Measurements from ENCODE around the gene EFNA4. TPM values are rescaled to one million over a fixed set of nuclear protein-coding genes. Genes with fewer than 3 reads are reported as not detected.
A peak's percentile ranks its signal among the peaks of the same experiment; 100 is the strongest.

EFNA4 gene
- total and polyA plus RNA-seq, 9 of the 15 experiments (the other 6 are each of a cell fraction or from before 2014, with no cell fraction given): 0.68 to 7.4 (median 6.1) TPM

DNA sequence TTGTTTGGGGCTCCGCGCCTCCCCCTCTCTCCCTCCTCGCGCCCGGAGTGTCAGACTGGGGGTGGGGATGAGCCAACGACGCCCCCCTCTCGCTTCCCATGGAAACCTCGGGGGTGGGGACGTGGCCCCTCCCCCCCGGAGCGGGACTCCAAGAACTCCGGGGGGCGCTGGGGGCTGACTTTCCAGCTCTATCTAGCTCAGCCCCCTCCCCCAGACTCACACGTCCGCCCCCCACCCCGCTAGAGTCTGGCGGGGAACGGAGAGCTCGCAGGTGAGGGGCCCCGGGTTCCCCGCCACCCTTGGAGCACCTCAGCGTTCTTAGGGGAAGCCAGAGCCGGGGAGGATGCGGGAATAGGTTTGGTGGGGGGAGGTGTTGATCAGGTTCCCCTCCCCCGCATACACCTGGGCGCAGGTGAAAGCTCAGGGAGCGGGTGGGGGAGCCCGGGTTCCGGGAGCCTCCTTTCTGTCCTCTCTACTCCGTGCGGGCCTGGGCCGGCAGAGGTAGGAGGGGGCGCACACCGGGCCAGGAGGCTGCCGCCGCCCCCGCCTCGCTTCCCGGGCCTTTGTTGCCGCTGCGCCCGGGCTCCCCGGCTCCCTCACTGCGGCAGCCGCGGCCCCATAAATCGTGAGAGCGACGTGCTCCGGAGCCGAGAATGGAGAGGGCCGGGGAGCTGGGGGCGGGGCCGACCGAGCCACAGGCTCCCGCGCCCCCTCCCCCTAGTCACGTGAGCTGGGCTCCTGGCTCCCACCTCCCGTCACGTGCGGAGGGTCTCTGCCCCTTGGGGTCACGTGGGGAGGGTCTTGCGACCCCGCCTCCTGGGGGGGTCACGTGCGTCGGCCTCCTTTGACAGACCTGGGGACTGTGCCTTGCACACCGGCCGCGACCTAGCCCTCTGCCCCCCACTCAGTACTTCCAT, 17.0 kb downstream of the EFNA4 start (continued):
- TF ChIP-seq, protein P1, sequence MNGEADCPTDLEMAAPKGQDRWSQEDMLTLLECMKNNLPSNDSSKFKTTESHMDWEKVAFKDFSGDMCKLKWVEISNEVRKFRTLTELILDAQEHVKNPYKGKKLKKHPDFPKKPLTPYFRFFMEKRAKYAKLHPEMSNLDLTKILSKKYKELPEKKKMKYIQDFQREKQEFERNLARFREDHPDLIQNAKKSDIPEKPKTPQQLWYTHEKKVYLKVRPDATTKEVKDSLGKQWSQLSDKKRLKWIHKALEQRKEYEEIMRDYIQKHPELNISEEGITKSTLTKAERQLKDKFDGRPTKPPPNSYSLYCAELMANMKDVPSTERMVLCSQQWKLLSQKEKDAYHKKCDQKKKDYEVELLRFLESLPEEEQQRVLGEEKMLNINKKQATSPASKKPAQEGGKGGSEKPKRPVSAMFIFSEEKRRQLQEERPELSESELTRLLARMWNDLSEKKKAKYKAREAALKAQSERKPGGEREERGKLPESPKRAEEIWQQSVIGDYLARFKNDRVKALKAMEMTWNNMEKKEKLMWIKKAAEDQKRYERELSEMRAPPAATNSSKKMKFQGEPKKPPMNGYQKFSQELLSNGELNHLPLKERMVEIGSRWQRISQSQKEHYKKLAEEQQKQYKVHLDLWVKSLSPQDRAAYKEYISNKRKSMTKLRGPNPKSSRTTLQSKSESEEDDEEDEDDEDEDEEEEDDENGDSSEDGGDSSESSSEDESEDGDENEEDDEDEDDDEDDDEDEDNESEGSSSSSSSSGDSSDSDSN (IDR thresholded peaks at IDR 0.05; ENCODE audit: borderline replicate concordance in 1 of 2, low read depth in 2 of 2, low read length in 2 of 2): peak; percentile 67 to 74; a peak in 2 of 4 replicates
- TF ChIP-seq, protein P2, sequence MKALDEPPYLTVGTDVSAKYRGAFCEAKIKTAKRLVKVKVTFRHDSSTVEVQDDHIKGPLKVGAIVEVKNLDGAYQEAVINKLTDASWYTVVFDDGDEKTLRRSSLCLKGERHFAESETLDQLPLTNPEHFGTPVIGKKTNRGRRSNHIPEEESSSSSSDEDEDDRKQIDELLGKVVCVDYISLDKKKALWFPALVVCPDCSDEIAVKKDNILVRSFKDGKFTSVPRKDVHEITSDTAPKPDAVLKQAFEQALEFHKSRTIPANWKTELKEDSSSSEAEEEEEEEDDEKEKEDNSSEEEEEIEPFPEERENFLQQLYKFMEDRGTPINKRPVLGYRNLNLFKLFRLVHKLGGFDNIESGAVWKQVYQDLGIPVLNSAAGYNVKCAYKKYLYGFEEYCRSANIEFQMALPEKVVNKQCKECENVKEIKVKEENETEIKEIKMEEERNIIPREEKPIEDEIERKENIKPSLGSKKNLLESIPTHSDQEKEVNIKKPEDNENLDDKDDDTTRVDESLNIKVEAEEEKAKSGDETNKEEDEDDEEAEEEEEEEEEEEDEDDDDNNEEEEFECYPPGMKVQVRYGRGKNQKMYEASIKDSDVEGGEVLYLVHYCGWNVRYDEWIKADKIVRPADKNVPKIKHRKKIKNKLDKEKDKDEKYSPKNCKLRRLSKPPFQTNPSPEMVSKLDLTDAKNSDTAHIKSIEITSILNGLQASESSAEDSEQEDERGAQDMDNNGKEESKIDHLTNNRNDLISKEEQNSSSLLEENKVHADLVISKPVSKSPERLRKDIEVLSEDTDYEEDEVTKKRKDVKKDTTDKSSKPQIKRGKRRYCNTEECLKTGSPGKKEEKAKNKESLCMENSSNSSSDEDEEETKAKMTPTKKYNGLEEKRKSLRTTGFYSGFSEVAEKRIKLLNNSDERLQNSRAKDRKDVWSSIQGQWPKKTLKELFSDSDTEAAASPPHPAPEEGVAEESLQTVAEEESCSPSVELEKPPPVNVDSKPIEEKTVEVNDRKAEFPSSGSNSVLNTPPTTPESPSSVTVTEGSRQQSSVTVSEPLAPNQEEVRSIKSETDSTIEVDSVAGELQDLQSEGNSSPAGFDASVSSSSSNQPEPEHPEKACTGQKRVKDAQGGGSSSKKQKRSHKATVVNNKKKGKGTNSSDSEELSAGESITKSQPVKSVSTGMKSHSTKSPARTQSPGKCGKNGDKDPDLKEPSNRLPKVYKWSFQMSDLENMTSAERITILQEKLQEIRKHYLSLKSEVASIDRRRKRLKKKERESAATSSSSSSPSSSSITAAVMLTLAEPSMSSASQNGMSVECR (CRISPR knock-in tag; IDR thresholded peaks at IDR 0.05): 0 out of 2 replicates have a peak, but pooled peaks have one; percentile 30
- TF ChIP-seq, protein P3, sequence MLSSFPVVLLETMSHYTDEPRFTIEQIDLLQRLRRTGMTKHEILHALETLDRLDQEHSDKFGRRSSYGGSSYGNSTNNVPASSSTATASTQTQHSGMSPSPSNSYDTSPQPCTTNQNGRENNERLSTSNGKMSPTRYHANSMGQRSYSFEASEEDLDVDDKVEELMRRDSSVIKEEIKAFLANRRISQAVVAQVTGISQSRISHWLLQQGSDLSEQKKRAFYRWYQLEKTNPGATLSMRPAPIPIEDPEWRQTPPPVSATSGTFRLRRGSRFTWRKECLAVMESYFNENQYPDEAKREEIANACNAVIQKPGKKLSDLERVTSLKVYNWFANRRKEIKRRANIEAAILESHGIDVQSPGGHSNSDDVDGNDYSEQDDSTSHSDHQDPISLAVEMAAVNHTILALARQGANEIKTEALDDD (IDR thresholded peaks at IDR 0.05): no peak
- TF ChIP-seq LEF1 (IDR thresholded peaks at IDR 0.05) (peak; percentile 45; the same call in 1 of the 2 replicates), SNRNP70 (optimal IDR thresholded peaks at IDR 0.05; ENCODE audit: low read depth, low read length) (no peak), SMAD4 (CRISPR knock-in tag; conservative IDR thresholded peaks at IDR 0.05) (peak; percentile 51; the same call in 1 of the 2 replicates), SREBF2 (CRISPR knock-in tag; IDR thresholded peaks at IDR 0.05) (no peak), FOXK2 (conservative IDR thresholded peaks at IDR 0.05 in 1 of 2, IDR thresholded peaks at IDR 0.05 in 1 of 2; ENCODE audit: low read depth in 2 of 2) (peak in 1 of 2 experiments; percentile 53; a peak in 1 of 4 replicates), PRMT5 (CRISPR knock-in tag; IDR thresholded peaks at IDR 0.05) (no peak), ZNF444 (CRISPR knock-in tag; IDR thresholded peaks at IDR 0.05) (no peak), MCM7 (IDR thresholded peaks at IDR 0.05) (no peak), MXI1 (IDR thresholded peaks at IDR 0.05; ENCODE audit: low read depth, low read length) (no peak)
- TF ChIP-seq, protein P4, sequence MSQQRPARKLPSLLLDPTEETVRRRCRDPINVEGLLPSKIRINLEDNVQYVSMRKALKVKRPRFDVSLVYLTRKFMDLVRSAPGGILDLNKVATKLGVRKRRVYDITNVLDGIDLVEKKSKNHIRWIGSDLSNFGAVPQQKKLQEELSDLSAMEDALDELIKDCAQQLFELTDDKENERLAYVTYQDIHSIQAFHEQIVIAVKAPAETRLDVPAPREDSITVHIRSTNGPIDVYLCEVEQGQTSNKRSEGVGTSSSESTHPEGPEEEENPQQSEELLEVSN (IDR thresholded peaks at IDR 0.05; ENCODE audit: borderline replicate concordance in 1 of 2, extremely low read depth in 1 of 2, insufficient read depth in 1 of 2, insufficient read length in 1 of 2, low read depth in 1 of 2, low read length in 1 of 2, poor library complexity in 1 of 2, severe bottlenecking in 1 of 2): peak in 1 of 2 experiments; percentile 83
- TF ChIP-seq, protein P5, sequence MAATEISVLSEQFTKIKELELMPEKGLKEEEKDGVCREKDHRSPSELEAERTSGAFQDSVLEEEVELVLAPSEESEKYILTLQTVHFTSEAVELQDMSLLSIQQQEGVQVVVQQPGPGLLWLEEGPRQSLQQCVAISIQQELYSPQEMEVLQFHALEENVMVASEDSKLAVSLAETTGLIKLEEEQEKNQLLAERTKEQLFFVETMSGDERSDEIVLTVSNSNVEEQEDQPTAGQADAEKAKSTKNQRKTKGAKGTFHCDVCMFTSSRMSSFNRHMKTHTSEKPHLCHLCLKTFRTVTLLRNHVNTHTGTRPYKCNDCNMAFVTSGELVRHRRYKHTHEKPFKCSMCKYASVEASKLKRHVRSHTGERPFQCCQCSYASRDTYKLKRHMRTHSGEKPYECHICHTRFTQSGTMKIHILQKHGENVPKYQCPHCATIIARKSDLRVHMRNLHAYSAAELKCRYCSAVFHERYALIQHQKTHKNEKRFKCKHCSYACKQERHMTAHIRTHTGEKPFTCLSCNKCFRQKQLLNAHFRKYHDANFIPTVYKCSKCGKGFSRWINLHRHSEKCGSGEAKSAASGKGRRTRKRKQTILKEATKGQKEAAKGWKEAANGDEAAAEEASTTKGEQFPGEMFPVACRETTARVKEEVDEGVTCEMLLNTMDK (IDR thresholded peaks at IDR 0.05; ENCODE audit: borderline replicate concordance, insufficient read depth, low read depth, low read length, poor library complexity, severe bottlenecking): no peak

Measured in K562 (cell line).